ENCODE results near the gene BLVRB.
"Not testable (repeated sequence)": the region's sequence is repeated elsewhere in the genome, so short reads cannot be mapped to it uniquely, and the experiment has no call there.

Gene BLVRB

GRCh38 chr19:40475878-40476644 is 10.5 kb upstream of the BLVRB start:
- not testable (repeated sequence) for DNase-seq

GRCh38 chr19:40474737-40475136 is 9.2 kb upstream of the BLVRB start:
- no peak for DNase-seq

- no peak for DNase-seq
Observed at GRCh38 chr19:40472516-40472915, 7.0 kb upstream of the BLVRB start.

- no peak for DNase-seq
Observed at GRCh38 chr19:40471111-40471510, 5.6 kb upstream of the BLVRB start.

GRCh38 chr19:40469011-40469410 is 3.5 kb upstream of the BLVRB start:
- DNase-seq, result no peak

GRCh38 chr19:40466985-40467734 is 1.6 kb upstream of the BLVRB start, which contains the start of gene SPTBN4:
Gene SPTBN4 (plus strand): TSS chr19:40467001. CDS start chr19:40472622, 5,621 bp downstream.
- DNase-seq, result no peak

- DNase-seq, result no peak
Observed at GRCh38 chr19:40466219-40466984, 857 bp upstream of the BLVRB start.

GRCh38 chr19:40465025-40465556 is 454 bp downstream of the BLVRB start:
- no peak for DNase-seq

GRCh38 chr19:40464059-40465024 is 1.2 kb downstream of the BLVRB start:
- peak; percentile 62 for DNase-seq

- not testable (repeated sequence) for DNase-seq
Observed at GRCh38 chr19:40463587-40464037, 1.9 kb downstream of the BLVRB start.

- no peak for DNase-seq
Observed at GRCh38 chr19:40461669-40462221, 3.8 kb downstream of the BLVRB start.

- DNase-seq, result no peak
Observed at GRCh38 chr19:40460185-40460584, 5.4 kb downstream of the BLVRB start.

GRCh38 chr19:40458597-40458974 is 7.0 kb downstream of the BLVRB start:
- no peak for DNase-seq

GRCh38 chr19:40457953-40458596 is 7.5 kb downstream of the BLVRB start:
- DNase-seq, result no peak

- DNase-seq, result no peak
Observed at GRCh38 chr19:40457048-40457447, 8.5 kb downstream of the BLVRB start.

GRCh38 chr19:40453943-40454342 is 11.6 kb downstream of the BLVRB start:
- DNase-seq, result not testable (repeated sequence)

- no peak for DNase-seq
Observed at GRCh38 chr19:40453151-40453735, 12.3 kb downstream of the BLVRB start.

- DNase-seq, result no peak
Observed at GRCh38 chr19:40452016-40452415, 13.5 kb downstream of the BLVRB start.

GRCh38 chr19:40450664-40451063 is 14.9 kb downstream of the BLVRB start:
- DNase-seq, result no peak

- DNase-seq, result no peak
Observed at GRCh38 chr19:40449506-40449905, 16.0 kb downstream of the BLVRB start.
